Epithelial cell of proximal tubule (primary cell): ENCODE results near the gene WAPL. TPM values are rescaled to one million over a fixed set of nuclear protein-coding genes. Genes with fewer than 3 reads are reported as not detected.

ENCODE experiments used
- DNase-seq: peaks from one replicate; pipeline ENCODE4 v3.0.0-alpha.2; 2011; ENCODE audit warnings: low read depth
- H3K4me3 ChIP-seq: 2 replicates; pipeline ENCODE4 v1.5.1; 2011; ENCODE audit warnings: low read depth, mild to moderate bottlenecking, low read length
- CTCF ChIP-seq: conservative IDR thresholded peaks from 2 replicates; pipeline ENCODE4 v1.5.1; 2012; ENCODE audit warnings: low read depth, mild to moderate bottlenecking, low read length
- total RNA-seq: library from RNA; depleted of rRNA; stranded (reverse); fragments of >200 nt; gene quantifications from 2 replicates; pipeline ENCODE4 v1.2.3, GENCODE V29; 2015

WAPL gene
- total RNA-seq, 1 donor from 2014 or later: 27.6 TPM

GRCh38 chr10:86403183-86403797 is 118.3 kb downstream of the WAPL start:
- peak overlapping the region; percentile 70 for H3K4me3 ChIP-seq
- TF ChIP-seq CTCF: no peak
- peak; percentile 89 for DNase-seq

- no peak for TF ChIP-seq CTCF
- peak overlapping the region; percentile 70 for H3K4me3 ChIP-seq
- DNase-seq: no peak
Measured at GRCh38 chr10:86402283-86402941, 119.2 kb downstream of the WAPL start.

- peak overlapping the region; percentile 70 for H3K4me3 ChIP-seq
- no peak for TF ChIP-seq CTCF
- DNase-seq: no peak
Measured at GRCh38 chr10:86401588-86402282, 119.9 kb downstream of the WAPL start.

GRCh38 chr10:86400705-86401587 is 120.6 kb downstream of the WAPL start:
- H3K4me3 ChIP-seq: peak overlapping the region; percentile 70
- TF ChIP-seq CTCF: peak; percentile 22
- no peak for DNase-seq

- peak; percentile 55 for DNase-seq
- TF ChIP-seq CTCF: peak; percentile 84
- H3K4me3 ChIP-seq: peak overlapping the region; percentile 70
Measured at GRCh38 chr10:86399879-86400704, 121.5 kb downstream of the WAPL start.

GRCh38 chr10:86399514-86399878 is 122.1 kb downstream of the WAPL start:
- TF ChIP-seq CTCF: no peak
- H3K4me3 ChIP-seq: no peak overlapping the region
- no peak for DNase-seq
